Tibial nerve (tissue), 3 donors: ENCODE results near the gene KMT2E.

ENCODE experiments used
- CTCF ChIP-seq, 5 experiments: fragments of 200-600 bp in 3 of 5; fragments of 450-650 bp in 2 of 5; sonication (generic) in 3 of 5; IDR thresholded peaks; one replicate each; pipeline ENCODE4 v1.5.1; 2016 to 2019; ENCODE audit warnings: antibody characterized with exemption in 5 of 5, mild to moderate bottlenecking in 3 of 5, moderate library complexity in 2 of 5
- POLR2A ChIP-seq, 2 donors: fragments of 450-650 bp; IDR thresholded peaks; one replicate each; pipeline ENCODE4 v1.6.1; 2017; ENCODE audit warnings: antibody characterized with exemption in 2 of 2, mild to moderate bottlenecking in 2 of 2, moderate library complexity in 2 of 2

- TF ChIP-seq CTCF (IDR thresholded peaks at IDR 0.05) (no peak), POLR2A (IDR thresholded peaks at IDR 0.05) (no peak)
These were observed 36.5 kb downstream of the KMT2E start for GRCh38 chr7:105050493-105050892.
